ENCODE data around the gene SLC7A10.
"Not testable (repeated sequence)": the region's sequence is repeated elsewhere in the genome, so short reads cannot be mapped to it uniquely, and the experiment has no call there.

Gene SLC7A10

DNA sequence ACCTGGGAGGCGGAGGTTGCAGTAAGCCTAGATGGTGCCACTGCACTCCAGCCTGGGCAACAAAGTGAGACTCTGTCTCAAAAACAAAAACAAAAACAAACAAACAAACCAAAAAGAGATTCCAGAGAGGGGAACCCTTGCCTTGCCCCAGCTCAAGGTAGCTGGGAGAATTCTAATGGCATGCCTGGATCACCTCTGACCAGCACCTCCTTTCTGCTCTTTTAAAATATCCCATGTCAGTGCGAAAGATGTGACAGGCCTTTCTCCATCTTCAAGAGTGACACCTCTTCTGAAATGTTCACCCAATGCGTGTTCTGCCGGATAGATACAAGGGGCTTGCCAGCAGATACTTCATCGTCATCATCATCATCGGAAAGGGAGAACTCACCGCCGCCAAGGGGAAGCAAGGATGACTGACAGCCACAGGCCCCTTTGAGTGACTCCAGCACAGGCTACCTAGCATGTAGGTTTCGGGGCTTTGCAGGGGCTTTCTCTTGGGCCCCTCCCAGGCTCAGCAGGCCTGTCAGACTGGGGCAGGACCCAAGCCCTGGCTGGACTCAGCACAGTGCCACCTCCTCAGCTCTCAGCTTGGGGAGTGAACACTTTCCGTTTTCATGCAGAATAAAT lies 50.4 kb downstream of the SLC7A10 start:
- DNase-seq: no peak

DNA sequence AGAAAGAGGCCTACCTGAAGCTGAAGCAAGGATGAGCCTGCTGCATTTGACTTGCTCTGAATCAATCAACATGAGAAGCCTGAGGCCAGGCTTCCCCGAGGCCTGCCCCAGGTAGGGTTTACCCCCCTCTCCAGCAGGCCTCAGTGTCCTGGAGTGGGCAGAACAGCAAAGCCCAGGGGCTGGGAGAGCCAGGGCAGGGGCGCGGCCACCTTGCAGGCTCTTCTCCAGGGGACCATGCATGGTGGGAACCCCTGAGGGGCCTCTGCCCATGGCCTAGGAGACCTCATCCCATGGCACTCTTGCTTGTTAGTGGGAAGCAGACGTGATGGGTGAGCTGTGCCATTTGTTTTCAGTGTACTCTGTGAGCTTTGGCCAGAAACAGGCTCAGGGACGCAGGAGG lies 51.5 kb downstream of the SLC7A10 start:
- DNase-seq: no peak

GRCh38 chr19:33171916-33172359 lies 53.7 kb downstream of the SLC7A10 start:
- no peak for DNase-seq

DNA sequence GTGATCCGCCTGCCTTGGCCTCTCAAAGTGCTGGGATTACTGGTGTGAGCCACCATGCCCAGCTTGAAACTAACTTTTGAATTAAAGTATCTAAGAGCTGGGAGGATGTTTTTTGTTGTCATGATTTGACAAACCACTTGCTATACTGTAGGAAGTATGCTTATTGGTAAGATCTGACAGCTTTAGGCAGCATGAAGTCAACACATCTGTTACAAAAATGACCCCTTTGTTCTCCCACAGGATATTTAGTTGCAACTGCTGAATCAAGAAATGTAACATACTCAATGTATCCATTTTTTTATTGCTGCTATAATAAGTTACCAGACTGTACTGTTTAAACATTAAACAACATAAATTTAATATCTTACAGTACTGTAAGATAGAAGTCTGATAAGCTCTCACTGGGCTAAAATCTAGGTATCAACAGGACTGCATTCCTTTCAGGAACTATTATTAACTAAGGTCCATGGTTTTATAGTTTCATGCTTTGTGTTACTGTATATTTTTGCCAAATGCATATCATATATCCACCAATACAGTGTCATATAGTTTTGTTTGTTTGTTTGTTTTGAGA lies 54.3 kb downstream of the SLC7A10 start:
- no peak for DNase-seq

DNA sequence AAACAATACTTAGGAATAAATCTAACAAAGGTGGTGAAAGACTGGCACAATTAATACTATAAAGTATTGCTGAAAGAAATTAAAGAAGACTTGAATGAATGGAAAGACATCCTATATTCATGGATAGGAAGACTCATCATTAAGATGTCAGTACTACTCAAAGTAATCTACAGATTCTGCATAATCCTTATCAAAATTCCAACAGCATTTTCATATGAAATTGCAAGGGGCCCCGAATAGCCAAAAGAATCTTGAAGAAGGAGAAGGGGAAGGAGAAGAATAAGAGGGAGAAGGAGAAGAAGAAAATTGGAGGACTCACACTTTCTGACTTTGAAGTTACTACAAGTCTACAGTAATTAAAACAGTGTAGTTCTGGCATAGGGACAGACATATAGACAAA lies 57.1 kb downstream of the SLC7A10 start:
- no peak for DNase-seq

- no peak for DNase-seq
These were observed 58.2 kb downstream of the SLC7A10 start for GRCh38 chr19:33167438-33167837.

GRCh38 chr19:33166037-33166436 lies 59.6 kb downstream of the SLC7A10 start:
- DNase-seq: not testable (repeated sequence)

DNA sequence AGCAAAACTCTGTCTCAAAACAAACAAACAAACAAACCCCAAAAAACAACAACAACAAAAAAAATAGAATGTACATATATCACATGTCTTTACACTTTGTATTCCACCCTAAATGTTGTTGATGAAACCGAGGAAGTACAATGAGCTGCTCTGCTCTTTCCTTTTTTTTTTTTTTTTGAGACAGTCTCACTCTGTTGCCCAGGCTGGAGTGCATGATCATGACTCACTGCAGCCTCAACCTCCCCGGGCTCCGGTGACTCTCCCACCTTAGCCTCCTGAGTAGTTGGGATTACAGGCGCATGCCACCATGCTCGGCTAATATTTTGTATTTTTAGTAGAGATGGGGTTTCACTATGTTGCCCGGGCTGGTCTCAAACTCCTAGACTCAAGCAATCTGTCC lies 62.2 kb downstream of the SLC7A10 start:
- no peak for DNase-seq

DNA sequence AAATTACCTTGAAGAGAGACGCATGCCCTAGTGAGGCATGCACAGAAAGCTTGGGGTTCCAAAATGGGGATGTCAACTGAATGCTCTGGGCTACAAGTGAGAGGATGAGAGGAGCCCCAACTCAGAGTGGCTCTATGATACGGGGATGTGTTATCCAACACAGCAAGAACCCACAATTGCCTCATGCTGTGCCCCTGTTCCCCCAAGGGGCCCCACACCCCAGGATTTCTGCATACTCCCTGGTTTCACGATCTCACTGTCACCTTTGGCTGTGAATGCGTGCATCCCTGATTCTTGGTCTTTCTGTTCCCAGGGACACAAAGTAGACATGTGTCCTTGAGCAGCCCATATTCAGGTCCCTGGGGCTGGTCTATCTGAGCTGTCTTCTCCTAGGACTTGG lies 64.4 kb downstream of the SLC7A10 start:
- no peak for DNase-seq

GRCh38 chr19:33159893-33160292 lies 65.8 kb downstream of the SLC7A10 start:
- DNase-seq: no peak

- DNase-seq: no peak
These were observed 66.5 kb downstream of the SLC7A10 start for GRCh38 chr19:33159149-33159548.
